ENCODE results near the gene PARD3. TPM values are rescaled to one million over a fixed set of nuclear protein-coding genes. Genes with fewer than 3 reads are reported as not detected.

PARD3 gene
- total and polyA plus RNA-seq, 2 experiments from 2014 or later: 6.3 to 21.2 TPM

DNA sequence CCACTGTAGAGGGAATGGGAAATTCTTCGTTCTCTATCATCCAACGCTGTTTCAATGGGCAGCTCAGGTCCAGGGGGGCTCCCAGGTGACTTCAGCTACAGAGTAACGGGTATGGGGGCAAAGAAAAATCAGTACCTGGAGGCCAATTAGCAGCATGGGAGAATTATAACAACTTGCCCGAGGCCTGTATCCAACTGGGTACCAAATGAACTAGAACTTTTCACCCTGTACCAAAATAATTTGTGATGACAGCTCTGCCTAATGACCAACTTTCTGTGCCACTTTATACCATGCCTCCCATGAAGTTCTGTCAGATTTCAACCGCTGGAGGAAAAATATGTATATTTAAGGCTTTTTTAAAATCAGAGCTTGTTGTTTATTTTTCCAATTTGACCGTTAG is 467.1 kb downstream of the PARD3 start:
- Histone ChIP-seq H3K27ac (no peak overlapping the region), H3K36me3 (ENCODE audit: low read depth) (no peaks in the 10 kb centered on the region; the same call in 1 of the 2 replicates), H3K27me3 (replicated peaks; ENCODE audit: insufficient read depth) (no peaks in the 10 kb centered on the region), H3K79me2 (ENCODE audit: insufficient read depth) (no peaks in the 10 kb centered on the region), H3K4me1 (ENCODE audit: insufficient read depth) (peaks cover 10% of the 10 kb centered on the region; the same call in 1 of the 2 replicates), H3K9me2 (ENCODE audit: insufficient read depth) (no peaks in the 10 kb centered on the region), H4K20me1 (ENCODE audit: insufficient read depth) (no peaks in the 10 kb centered on the region), H2AFZ (no peak overlapping the region), H3K9ac (no peak overlapping the region), H3F3A (ENCODE audit: insufficient read depth) (no peaks in the 10 kb centered on the region), H3K9me3 (ENCODE audit: low read depth) (no peaks in the 10 kb centered on the region), H3K4me3 (no peak overlapping the region), H3K4me2 (ENCODE audit: unreplicated experiment) (no peak overlapping the region)
- DNase-seq: no peak
- 96 to 97% methylated on average over 6 of the region's 6 CpGs for WGBS, 2 experiments (ENCODE audit: low coverage in 1 of 2, low lambda C conversion rate in 2 of 2, missing lambda C conversion rate in 2 of 2)
- TF ChIP-seq EZH2phosphoT487 (IDR thresholded peaks at IDR 0.05; ENCODE audit: insufficient read depth, low read depth): no peak
- TF ChIP-seq EZH2 (IDR thresholded peaks at IDR 0.05; ENCODE audit: insufficient read depth, poor library complexity, severe bottlenecking): no peak
- in situ Hi-C loops (cut with MboI): no loop called here

DNA sequence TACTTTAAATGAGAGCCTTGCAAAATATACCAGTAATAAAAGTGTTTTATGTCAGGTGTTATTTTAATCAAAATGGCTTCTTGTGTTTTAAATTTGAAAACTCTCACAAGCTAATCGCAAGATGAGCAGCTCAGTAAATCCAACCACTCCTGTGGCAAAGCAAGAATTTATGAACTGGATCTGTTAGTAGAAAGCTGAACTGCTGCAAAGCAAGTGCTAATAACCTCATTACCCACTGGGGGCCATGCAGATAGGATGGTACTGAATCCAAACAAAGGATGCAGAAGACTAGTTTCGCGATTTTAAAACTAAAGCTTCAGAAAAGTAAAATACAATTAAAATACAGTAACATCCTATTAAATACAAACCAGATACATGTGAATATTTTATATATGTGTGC is 468.0 kb downstream of the PARD3 start:
- Histone ChIP-seq H2AFZ (no peak overlapping the region), H3K4me3 (no peak overlapping the region), H3K9me3 (ENCODE audit: low read depth) (no peaks in the 10 kb centered on the region), H3K9ac (no peak overlapping the region), H3F3A (ENCODE audit: insufficient read depth) (no peaks in the 10 kb centered on the region), H3K4me2 (ENCODE audit: unreplicated experiment) (no peak overlapping the region), H3K27me3 (replicated peaks; ENCODE audit: insufficient read depth) (no peaks in the 10 kb centered on the region), H3K36me3 (ENCODE audit: low read depth) (no peaks in the 10 kb centered on the region; the same call in 1 of the 2 replicates), H3K79me2 (ENCODE audit: insufficient read depth) (no peaks in the 10 kb centered on the region), H3K27ac (no peak overlapping the region), H3K9me2 (ENCODE audit: insufficient read depth) (no peaks in the 10 kb centered on the region), H4K20me1 (ENCODE audit: insufficient read depth) (no peaks in the 10 kb centered on the region), H3K4me1 (ENCODE audit: insufficient read depth) (peaks cover 10% of the 10 kb centered on the region; the same call in 1 of the 2 replicates)
- in situ Hi-C loops (cut with MboI): no loop called here
- 99% methylated on average over 3 of the region's 3 CpGs for WGBS, 2 experiments (ENCODE audit: low coverage in 1 of 2, low lambda C conversion rate in 2 of 2, missing lambda C conversion rate in 2 of 2)
- no peak for DNase-seq
- no peak for TF ChIP-seq EZH2 (IDR thresholded peaks at IDR 0.05; ENCODE audit: insufficient read depth, poor library complexity, severe bottlenecking)
- no peak for TF ChIP-seq EZH2phosphoT487 (IDR thresholded peaks at IDR 0.05; ENCODE audit: insufficient read depth, low read depth)

DNA sequence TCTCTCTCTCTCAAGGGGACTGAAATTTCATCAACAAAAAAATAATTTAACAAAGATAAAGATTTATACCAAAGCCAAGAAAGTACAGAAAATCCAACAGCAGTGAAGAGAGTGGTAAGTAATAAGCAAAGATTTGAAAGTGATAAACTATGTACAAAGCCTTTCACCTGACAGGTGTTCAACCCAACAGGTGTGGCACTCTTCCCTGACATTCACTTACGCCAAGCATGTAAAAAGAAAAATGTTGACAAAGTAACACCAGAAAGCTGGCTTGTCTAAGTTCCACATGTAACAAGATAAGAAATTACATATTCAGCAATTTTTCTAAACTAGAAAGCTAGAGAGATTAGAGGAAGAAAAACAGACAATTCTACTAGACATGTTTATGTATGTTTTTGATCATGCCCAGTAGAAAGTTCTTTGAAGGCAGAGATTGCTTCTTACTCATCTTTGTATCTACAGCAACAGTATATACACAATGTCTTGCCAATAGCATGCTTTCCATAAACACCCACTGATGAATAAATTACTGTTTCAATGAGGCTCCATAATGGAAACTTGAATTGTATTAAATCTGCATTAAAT is 468.5 kb downstream of the PARD3 start:
- Histone ChIP-seq H2AFZ (no peak overlapping the region), H3K4me3 (no peak overlapping the region), H3F3A (ENCODE audit: insufficient read depth) (peaks cover 4% of the 10 kb centered on the region; the same call in 1 of the 2 replicates), H3K79me2 (ENCODE audit: insufficient read depth) (no peaks in the 10 kb centered on the region), H3K4me1 (ENCODE audit: insufficient read depth) (peaks cover 10% of the 10 kb centered on the region; the same call in 1 of the 2 replicates), H3K9ac (no peak overlapping the region), H4K20me1 (ENCODE audit: insufficient read depth) (no peaks in the 10 kb centered on the region), H3K27me3 (replicated peaks; ENCODE audit: insufficient read depth) (no peaks in the 10 kb centered on the region), H3K9me3 (ENCODE audit: low read depth) (no peaks in the 10 kb centered on the region), H3K27ac (no peak overlapping the region), H3K9me2 (ENCODE audit: insufficient read depth) (no peaks in the 10 kb centered on the region), H3K36me3 (ENCODE audit: low read depth) (no peaks in the 10 kb centered on the region; the same call in 1 of the 2 replicates), H3K4me2 (ENCODE audit: unreplicated experiment) (no peak overlapping the region)
- 95 to 97% methylated on average over 1 of the region's 1 CpG for WGBS, 2 experiments (ENCODE audit: low coverage in 1 of 2, low lambda C conversion rate in 2 of 2, missing lambda C conversion rate in 2 of 2)
- peak; percentile 19 for DNase-seq
- TF ChIP-seq EZH2 (IDR thresholded peaks at IDR 0.05; ENCODE audit: insufficient read depth, poor library complexity, severe bottlenecking) (no peak), EZH2phosphoT487 (IDR thresholded peaks at IDR 0.05; ENCODE audit: insufficient read depth, low read depth) (no peak)
- in situ Hi-C loops (cut with MboI): no loop called here

DNA sequence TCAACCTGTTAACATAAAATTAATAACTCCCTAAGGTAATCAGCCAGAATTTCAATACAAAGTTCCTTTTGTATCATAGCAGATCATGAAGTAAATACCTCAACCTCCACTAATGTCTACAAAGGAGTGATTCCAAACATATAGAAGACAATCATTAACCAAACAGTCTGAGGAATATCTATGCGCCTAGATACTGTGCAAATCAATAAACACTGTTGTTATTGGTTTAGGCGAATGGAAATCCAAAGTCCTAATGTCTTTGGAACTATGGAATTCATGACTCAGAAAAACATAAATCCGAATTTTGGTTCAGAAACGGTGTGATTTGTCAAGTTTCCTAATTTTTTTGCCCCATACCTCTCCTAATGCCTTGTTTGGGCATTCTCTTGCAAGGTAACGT is 469.7 kb downstream of the PARD3 start:
- DNase-seq: no peak
- Histone ChIP-seq H3K79me2 (ENCODE audit: insufficient read depth) (no peaks in the 10 kb centered on the region), H3K4me3 (no peak overlapping the region), H3K9me3 (ENCODE audit: low read depth) (no peaks in the 10 kb centered on the region), H3F3A (ENCODE audit: insufficient read depth) (peaks cover 4% of the 10 kb centered on the region; the same call in 1 of the 2 replicates), H3K27me3 (replicated peaks; ENCODE audit: insufficient read depth) (no peaks in the 10 kb centered on the region), H3K9ac (no peak overlapping the region), H3K36me3 (ENCODE audit: low read depth) (no peaks in the 10 kb centered on the region), H4K20me1 (ENCODE audit: insufficient read depth) (no peaks in the 10 kb centered on the region), H3K9me2 (ENCODE audit: insufficient read depth) (no peaks in the 10 kb centered on the region), H3K27ac (no peak overlapping the region), H3K4me1 (ENCODE audit: insufficient read depth) (peaks cover 10% of the 10 kb centered on the region; the same call in 1 of the 2 replicates), H2AFZ (no peak overlapping the region), H3K4me2 (ENCODE audit: unreplicated experiment) (no peak overlapping the region)
- WGBS, 2 experiments (ENCODE audit: low coverage in 1 of 2, low lambda C conversion rate in 2 of 2, missing lambda C conversion rate in 2 of 2): 86 to 88% methylated on average over 5 of the region's 5 CpGs
- no peak for TF ChIP-seq EZH2phosphoT487 (IDR thresholded peaks at IDR 0.05; ENCODE audit: insufficient read depth, low read depth)
- no peak for TF ChIP-seq EZH2 (IDR thresholded peaks at IDR 0.05; ENCODE audit: insufficient read depth, poor library complexity, severe bottlenecking)
- in situ Hi-C loops (cut with MboI): no loop called here
